GM08714 (cell line): ENCODE measurements around the gene MTHFS.
"Not testable (repeated sequence)": the region's sequence is repeated elsewhere in the genome, so short reads cannot be mapped to it uniquely, and the experiment has no call there.

Source experiments
- H3K4me3 ChIP-seq: fragments of 200-500 bp; sonication (Bioruptor generic); 2 replicates; pipeline ENCODE4 v1.5.1; 2014; ENCODE audit warnings: mild to moderate bottlenecking, low read length, inconsistent platforms
- ZNF274 ChIP-seq: IDR thresholded peaks from 2 replicates; pipeline ENCODE4 v1.6.1; 2012; ENCODE audit warnings: mild to moderate bottlenecking, low read depth, low read length

The MTHFS gene

GRCh38 chr15:79900087-79900486 is 3.3 kb upstream of the MTHFS start:
- no peak overlapping the region for H3K4me3 ChIP-seq
- no peak for TF ChIP-seq ZNF274

GRCh38 chr15:79898786-79899185 is 2.0 kb upstream of the MTHFS start:
- H3K4me3 ChIP-seq = not testable (repeated sequence)

- no peak for TF ChIP-seq ZNF274
- H3K4me3 ChIP-seq = no peak overlapping the region
Observed at GRCh38 chr15:79898369-79898768, 1.6 kb upstream of the MTHFS start.

GRCh38 chr15:79897701-79898113 is 893 bp upstream of the MTHFS start:
- TF ChIP-seq ZNF274 = no peak
- peak overlapping the region; percentile 84 for H3K4me3 ChIP-seq

GRCh38 chr15:79897380-79897678 is 515 bp upstream of the MTHFS start:
- no peak for TF ChIP-seq ZNF274
- H3K4me3 ChIP-seq = peak overlapping the region; percentile 84

- peak overlapping the region; percentile 84 for H3K4me3 ChIP-seq
- no peak for TF ChIP-seq ZNF274
Observed at GRCh38 chr15:79896131-79896633, 632 bp downstream of the MTHFS start.

GRCh38 chr15:79887054-79887930 is 9.5 kb downstream of the MTHFS start:
- no peak for TF ChIP-seq ZNF274
- no peak overlapping the region for H3K4me3 ChIP-seq

- H3K4me3 ChIP-seq = no peak overlapping the region
- no peak for TF ChIP-seq ZNF274
Observed at GRCh38 chr15:79886124-79886523, 10.7 kb downstream of the MTHFS start.

- H3K4me3 ChIP-seq = no peak overlapping the region
- no peak for TF ChIP-seq ZNF274
Observed at GRCh38 chr15:79884204-79884596, 12.6 kb downstream of the MTHFS start.

GRCh38 chr15:79883579-79884203 is 13.1 kb downstream of the MTHFS start:
- H3K4me3 ChIP-seq = no peak overlapping the region
- no peak for TF ChIP-seq ZNF274

GRCh38 chr15:79881668-79882067 is 15.1 kb downstream of the MTHFS start:
- H3K4me3 ChIP-seq = no peak overlapping the region
- TF ChIP-seq ZNF274 = no peak

- no peak overlapping the region for H3K4me3 ChIP-seq
- no peak for TF ChIP-seq ZNF274
Observed at GRCh38 chr15:79881254-79881653, 15.6 kb downstream of the MTHFS start.

- H3K4me3 ChIP-seq = no peak overlapping the region
- no peak for TF ChIP-seq ZNF274
Observed at GRCh38 chr15:79878078-79878705, 18.6 kb downstream of the MTHFS start.

- no peak overlapping the region for H3K4me3 ChIP-seq
- no peak for TF ChIP-seq ZNF274
Observed at GRCh38 chr15:79875213-79875612, 21.6 kb downstream of the MTHFS start.

- no peak overlapping the region for H3K4me3 ChIP-seq
- TF ChIP-seq ZNF274 = no peak
Observed at GRCh38 chr15:79874242-79874641, 22.6 kb downstream of the MTHFS start.
